Measurements from ENCODE around the gene AMIGO3.
"Not testable (repeated sequence)": the region's sequence is repeated elsewhere in the genome, so short reads cannot be mapped to it uniquely, and the experiment has no call there.

AMIGO3 gene

DNA sequence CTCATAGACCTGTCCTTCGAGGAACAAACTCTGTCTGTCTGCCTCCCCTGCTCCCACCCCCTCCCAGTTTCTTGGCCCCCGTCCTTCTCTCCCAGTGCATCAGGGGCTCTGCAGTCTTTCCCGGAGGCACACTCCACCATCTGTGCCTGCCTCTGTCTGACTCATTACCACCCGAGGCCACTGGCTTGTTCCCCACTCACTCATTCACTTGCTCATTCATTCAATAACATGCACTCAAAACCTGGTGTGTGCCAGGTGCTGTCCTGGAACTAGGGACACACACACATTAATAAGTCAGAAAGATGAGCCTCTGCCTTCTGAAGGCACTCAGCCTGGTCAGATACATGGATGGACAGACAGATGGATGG, 12.4 kb downstream of the AMIGO3 start:
- DNase-seq: no peak

DNA sequence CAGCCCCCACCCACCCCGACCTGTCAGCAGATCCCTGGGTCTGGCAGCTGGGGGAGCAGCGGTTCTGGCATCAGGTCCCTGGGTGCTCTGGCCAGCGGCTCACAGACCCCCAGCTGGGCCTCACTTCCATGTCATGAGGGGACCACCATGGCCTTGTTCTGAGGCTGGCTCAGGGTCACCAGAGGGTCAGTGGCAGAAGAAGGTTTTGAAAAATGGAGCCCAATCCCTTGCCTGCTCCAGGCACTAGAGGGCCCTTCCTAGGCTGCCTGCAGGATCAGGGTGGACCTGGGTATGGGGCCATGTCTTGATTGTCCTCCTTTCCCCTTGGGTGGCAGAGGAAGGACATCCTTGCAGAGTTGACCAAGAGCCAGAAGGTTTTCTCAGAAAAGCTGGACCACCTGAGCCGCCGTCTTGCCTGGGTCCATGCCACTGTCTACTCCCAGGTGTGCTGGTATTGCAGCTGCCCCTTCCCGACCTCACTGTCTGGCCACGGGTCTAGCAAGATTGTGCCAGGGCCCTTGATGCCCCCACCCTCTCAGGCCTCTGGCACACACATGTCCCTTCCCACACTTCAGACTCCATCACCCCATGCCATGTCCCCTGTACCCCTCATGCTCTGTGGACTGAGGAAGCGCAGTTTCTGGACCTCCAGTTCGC, 12.9 kb downstream of the AMIGO3 start:
- DNase-seq: no peak

DNA sequence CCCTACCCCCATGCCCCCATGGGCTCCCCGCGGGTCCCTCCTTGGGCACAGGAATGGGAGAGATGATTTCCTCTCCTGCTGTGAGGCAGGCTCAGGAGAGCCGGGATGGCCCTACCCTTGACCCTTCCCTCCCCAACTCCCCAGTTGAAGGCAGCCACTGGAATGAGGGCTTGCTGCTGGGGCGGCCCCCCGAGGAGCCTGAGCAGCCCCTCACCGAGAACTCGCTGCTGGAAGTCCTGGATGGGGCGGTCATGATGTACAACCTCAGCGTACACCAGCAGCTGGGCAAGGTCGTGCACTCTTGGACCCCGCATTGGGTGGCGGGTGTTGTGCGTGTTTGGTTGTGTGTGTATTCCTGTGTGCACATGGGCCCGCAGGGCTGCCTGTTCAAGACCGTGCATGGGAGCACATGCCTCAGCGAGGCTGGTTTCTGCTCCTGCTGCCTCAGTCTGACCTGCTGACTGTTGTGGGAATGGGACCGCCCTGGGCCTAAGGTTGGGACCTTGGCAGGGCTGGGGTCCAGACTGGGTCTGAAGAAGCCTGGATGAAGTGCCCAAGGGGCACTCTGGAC, 14.0 kb downstream of the AMIGO3 start:
- no peak for DNase-seq

DNA sequence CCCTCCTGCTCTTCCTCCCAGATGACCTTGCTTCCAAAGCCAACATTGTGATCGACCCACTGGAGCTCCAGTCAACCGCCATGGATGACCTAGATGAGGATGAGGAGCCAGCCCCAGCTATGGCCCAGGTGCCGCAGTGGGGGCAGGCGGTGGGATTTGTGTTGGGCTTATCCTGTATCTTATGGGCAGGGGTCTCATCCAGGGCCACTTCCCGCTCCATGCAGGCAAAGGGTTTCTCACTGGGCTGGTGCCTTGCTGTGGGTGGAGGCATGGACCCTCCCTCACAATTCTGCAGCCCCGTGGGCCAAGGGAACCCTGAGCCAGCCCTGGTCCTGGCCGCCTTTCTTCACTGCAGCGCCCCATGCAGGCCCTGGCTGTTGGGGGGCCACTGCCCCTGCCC, 14.9 kb downstream of the AMIGO3 start:
- DNase-seq: no peak

GRCh38 chr3:49703956-49704355, 15.5 kb downstream of the AMIGO3 start:
- DNase-seq: no peak

GRCh38 chr3:49703443-49703927, 16.0 kb downstream of the AMIGO3 start:
- peak; percentile 67 to 74 for DNase-seq

DNA sequence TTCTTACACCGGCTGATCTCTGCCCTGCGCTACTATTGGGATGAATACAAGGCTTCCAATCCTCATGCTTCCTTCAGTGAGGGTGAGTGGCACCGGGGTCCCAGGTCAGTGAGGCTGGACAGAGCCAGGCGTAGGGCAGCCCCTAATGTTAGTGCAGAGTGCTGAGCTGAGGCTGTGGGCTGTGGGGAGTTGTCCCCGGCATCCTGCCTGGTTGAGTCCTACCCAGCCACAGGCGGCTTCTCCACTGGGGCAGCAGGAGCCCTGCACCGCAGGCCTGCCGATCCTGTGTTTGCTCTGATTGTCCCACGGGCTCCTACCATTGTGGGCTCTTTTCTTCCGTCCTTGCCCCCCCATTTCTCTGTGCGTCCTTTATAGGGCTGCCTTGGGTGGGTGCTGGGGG, 16.8 kb downstream of the AMIGO3 start:
- DNase-seq: no peak

DNA sequence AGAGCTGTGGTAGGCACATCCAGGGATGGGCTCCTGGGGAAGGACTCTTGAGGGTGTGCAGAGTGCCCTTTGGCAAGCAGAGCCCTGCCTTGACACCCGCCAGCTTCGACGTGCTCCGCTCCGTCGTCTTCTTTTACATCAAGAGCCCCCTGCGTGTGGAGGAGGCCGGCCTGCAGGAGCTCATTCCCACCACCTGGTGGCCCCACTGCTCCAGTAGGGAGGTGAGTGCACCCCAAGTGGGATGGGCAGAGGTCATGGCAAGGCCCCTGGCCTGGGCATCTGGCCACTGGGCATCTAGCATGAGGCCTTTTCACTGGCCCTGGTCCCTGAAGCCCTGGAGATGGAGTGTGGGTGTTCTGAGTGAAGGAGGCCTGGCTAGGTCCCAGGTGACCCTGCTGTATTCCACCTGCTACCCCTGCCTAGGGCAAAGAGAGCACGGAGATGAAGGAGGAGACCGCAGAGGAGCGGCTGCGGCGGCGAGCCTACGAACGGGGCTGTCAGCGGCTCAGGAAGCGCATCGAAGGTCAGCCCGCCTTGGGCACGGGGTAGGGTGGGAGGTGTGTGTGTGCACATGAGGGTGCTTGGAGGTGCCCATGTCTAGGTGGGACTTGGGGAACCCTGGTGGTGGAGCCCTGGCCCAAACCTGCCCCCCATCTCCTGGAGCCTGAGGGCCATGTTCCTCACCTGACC, 18.0 kb downstream of the AMIGO3 start:
- no peak for DNase-seq

DNA sequence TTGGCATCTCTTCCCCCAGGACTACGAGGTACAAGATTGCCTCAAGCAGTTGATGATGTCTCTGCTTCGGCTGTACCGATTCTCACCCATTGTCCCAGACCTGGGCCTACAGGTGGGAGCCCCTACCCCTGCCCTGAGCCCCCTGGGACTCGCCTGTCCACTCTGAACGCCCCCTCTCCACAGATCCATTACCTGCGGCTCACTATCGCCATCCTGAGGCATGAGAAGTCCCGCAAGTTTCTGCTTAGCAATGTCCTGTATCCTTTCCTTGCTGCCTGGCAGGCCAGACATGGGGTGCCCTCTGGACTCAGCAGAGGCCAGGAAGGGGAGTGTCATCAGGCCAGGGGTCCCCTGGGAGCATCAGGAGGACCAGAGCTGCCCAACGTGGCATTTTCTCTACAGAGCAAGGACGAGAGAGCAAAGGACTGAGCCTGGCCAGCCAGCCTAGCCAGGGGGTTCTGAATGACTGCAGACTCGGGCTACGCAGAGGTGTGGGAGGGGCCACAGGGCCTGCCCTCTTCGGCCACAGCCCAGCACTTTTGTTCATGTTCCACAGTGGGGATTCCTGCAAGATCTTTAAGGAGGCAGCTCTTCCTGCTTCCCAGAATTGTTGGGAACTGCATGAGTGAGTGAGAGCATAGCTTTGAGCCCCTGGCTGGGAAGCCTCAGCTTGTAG, 18.9 kb downstream of the AMIGO3 start:
- DNase-seq: no peak

DNA sequence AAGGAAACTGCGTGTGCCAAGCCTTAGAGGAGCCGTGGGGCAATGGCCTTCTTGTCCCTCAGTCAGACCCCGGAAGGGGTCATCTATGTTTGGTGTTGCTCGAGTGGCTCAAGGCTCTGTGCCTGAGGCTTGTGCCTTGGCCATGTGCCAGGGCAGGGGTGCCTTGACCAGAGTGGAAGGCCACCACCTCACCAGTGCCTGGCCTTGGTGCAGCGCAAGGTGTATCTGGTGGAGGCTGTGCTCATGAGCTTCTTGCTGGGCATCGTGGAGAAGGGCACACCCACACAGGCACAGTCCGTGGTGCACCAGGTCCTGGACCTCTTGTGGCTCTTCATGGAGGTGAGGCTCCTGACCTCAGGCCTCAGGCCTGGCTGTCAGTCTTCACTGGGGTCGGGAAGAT, 19.5 kb downstream of the AMIGO3 start:
- DNase-seq: no peak

DNA sequence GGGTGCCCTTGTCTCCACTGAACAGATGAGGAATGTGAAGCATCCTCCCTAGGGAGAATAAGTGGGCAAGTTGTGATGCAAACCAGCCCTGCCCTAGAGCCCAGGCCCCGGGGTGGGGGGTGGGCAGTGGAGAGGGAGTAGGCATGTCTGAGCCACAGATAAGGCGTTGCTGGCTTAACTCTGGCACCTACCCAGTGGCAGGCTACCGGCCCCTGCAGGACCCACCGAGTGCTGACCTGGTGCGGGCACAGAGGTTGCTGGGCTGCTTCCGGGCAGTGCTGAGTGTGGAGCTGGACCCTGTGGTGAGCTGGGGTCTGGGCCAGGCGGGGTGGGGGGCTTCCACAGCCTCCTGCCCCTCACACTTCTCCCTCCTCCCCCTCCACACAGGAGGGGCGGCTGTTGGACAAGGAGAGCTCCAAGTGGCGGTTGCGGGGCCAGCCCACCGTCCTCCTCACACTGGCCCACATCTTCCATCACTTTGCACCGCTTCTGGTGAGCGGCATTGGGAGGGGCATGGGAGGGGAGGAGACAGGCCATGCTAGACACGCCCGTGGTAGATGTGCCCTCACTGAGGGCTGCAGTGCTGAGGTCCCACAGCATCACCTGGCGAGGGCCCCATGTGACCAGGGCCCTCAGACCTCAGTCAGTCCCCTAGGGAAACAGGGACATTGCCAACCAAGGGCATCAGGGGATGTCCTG, 20.1 kb downstream of the AMIGO3 start:
- no peak for DNase-seq

- DNase-seq: not testable (repeated sequence)
These were observed 24.0 kb downstream of the AMIGO3 start for GRCh38 chr3:49695350-49696015.

DNA sequence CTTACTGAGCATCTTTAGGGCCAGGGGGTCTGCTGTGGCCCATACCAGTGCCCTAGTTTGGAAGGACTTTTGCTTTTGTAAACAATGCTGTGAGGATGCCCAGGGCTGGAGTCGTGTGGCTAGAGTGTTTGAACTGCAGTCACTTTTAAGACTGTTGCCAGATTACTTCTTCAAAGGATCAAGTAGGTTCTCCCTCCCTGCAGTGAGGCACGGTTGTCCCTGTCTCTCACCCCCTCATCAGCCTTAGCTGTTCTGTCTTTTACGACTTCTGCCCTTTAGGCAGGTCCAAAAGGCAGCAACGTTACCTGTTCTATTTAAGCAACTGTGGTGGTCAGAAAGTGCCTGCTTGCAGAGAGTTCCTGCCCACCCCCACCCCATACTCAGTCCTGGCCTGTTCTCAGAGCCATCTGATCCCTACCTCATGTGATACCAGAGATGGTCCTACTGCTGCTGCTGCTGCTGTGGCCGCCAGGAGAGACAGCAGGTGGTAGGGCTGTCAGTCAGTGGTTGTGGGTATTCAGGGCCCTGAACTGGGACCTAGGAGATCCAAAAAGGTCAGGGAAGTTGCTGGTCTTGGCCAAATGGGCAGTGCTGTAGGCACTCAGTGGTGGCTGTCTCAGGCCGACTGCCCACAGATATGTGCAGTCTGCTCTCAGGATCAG, 24.9 kb downstream of the AMIGO3 start:
- DNase-seq: not testable (repeated sequence)

DNA sequence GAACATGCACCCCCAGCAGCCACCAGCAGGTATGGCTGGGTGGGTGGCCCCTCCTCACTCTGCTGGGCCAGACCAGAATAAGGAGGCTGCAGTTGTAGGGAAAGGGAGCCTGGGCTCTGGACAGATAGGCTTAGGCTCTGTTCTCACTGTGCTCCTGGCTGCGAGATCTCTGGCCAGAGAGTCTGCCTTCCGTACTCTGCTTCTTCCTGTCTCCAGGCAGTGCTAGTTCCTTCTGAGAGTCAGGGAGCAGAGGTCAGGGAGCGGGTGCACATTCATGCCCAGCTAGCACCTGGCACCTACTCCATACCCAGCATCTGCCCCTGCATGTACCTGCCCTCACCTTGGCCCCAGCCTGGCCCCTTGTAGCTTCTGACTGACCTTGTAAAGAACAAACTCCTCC, 28.0 kb downstream of the AMIGO3 start:
- DNase-seq: not testable (repeated sequence)

DNA sequence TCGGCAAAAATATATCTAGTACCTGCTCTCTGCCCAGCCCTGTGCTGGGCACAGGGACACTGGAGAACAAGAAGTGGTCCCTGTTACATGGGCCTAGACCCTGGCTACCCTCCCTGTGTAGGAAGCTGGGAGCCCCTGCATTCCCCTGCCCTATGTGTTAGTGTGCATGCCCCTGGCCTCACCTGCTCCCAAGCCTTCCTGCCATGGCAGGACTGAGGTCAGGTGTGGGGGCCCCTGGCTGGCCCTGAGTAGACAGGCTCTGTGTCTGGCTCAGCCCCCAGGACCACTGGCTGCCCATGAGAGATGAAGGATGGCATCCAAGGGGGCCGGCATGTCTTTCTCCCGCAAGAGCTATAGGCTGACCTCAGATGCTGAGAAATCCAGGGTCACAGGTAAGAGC, 28.6 kb downstream of the AMIGO3 start:
- DNase-seq: not testable (repeated sequence)

DNA sequence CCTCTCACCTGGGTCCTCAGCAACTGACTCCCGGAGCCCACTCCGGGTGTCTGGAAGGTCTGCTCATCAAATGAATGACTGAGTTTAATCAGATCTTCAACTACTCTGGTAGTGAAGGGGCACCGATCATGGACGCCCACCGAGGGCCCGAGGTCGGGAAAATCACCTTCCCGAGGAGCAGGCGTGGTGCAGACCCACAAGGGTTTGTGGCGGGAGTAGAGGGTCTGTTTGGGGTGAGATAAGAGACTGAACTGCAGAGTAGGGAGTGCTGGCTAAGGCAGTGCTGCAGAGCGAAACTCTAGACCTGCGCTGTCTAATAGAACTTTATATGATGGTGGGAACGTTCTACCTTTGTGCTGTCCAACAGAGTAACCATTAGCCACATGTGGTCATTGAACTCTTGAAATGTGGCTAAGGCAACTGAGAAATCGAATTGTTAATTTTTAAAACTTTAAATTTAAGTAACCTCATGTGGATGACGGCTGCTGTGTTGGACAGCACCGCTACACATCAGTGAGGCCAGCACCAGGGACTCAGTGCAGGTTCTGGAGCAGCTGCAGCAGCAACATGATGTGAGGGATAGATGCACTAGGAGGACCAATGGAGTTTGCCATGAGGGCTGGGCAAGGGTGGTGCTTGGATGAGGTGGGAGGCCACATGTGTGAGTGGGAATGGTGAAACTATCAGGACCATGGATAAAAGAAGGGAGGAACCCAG, 29.4 kb downstream of the AMIGO3 start:
- DNase-seq: not testable (repeated sequence)

GRCh38 chr3:49689046-49689907, 30.2 kb downstream of the AMIGO3 start, which contains the start of the genes MST1 and RNF123:
TSS of gene MST1 (minus strand) at chr3:49689474. CDS start at chr3:49688691, 783 bp downstream.
TSS of gene RNF123 (plus strand) at chr3:49689557. CDS start at chr3:49691166, 1,609 bp downstream.
- DNase-seq: no peak

DNA sequence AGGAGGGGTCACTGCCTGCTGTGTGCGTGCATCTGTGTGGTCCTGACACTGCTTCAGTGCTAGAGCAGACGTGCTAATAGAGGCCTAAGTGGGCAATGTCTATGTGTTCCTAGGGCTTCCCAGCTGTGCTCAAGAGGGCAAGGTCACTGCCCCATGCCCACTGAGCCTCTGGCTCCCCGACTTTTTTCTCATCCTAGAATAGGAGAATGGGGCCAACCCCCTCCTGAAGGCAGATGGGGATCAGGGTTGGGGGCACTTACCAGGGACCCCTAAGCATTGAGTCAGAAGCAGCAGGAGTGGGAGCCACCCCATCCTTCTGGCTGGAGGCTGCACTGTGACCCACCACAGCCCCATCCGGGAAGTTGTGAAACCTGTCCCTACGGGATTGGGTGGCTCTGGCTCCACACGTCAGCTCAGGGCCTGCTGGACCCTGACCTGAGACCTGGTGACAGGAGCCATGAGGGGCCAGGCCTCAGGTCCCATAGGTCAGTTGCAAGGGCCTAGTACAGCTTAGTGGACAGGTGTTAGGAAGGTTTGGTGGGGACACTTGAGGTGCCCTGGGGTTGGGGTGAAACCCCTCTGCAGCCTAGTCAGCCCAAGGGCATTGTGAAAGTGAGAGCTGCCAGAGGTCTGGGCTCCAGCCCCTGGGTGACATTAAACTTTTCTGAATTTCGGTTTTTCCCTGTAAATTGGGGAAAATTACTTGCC, 31.0 kb downstream of the AMIGO3 start:
- DNase-seq: not testable (repeated sequence)

DNA sequence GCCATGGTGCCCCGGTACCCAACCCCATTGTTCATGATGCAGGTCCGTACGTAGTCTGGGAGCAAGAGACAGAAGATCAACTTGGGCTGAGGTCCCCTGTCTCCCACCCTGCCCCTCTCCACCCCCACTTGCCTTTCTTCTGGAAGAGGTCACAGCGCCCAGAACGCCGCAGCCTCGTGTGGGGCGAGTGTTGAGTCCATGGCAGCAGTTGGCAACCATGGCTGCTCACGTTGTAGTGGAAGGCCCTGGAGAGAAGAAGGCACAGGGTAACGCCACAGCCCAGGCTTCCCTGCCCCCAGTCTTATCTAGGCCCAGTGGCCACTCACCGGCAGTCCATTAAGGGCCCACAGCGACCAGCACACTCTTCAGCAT, 32.1 kb downstream of the AMIGO3 start:
- DNase-seq: not testable (repeated sequence)
